Stimulated activated naive CD4-positive, alpha-beta T cell treated with Interleukin-2 at 50 U/mL for 16 hours (primary cell): ENCODE results near the gene PCDHA1.
"Not testable (repeated sequence)": the region's sequence is repeated elsewhere in the genome, so short reads cannot be mapped to it uniquely, and the experiment has no call there.

Experiments
- DNase-seq: peaks from one replicate; lab custom pipeline; 2025; lab: John Stamatoyannopoulos, UW

PCDHA1 gene

DNA sequence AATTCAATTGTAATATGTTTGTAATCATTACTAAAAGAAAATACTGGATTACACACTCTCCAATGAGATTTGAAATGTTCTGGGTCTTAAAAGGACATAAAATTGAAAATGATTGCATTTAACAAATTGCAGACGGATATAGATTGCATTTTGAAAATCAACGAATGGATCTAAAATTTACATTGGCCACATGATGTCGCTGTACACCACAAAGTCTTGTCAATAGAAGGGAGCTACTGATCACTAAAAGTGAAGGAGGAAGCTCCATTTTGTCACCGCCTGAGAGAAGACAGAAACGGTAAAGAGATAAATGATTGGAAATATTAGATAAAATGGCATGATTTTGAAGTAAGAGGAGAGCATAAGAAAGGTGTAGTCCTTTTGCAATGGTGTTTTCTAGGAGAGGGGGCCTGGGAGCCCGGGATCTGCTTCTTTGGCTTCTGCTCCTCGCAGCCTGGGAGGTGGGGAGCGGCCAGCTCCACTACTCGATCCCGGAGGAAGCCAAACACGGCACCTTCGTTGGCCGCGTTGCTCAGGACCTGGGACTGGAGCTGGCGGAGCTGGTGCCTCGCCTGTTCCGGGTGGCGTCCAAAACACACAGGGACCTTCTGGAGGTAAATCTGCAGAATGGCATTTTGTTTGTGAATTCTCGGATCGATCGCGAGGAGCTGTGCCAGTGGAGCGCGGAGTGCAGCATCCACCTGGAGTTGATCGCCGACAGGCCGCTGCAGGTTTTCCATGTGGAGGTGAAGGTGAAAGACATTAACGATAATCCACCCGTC is at the start of gene PCDHA1:
Gene PCDHA1 (plus strand): TSS at position 236 of the 782 bp plus-strand sequence.
- DNase-seq, result no peak

DNA sequence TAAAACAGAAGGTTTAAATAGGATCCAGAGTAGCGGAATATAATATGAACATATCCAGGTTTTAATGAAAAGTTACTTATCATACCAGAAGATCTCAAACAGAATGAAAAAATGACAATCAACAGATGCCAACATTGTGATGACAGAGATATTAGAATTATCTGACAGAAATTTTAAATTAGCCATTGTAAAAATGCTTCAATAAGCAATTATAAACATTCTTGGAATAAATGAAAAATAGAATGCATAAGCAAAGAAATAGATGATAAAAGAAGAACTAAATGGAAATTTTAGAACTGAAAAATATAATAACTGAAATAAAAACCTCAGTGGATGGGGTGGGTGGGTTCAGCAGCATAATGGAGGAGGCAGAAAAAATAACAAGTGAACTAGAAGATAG is 48.5 kb upstream of the PCDHA1 start:
- no peak for DNase-seq

DNA sequence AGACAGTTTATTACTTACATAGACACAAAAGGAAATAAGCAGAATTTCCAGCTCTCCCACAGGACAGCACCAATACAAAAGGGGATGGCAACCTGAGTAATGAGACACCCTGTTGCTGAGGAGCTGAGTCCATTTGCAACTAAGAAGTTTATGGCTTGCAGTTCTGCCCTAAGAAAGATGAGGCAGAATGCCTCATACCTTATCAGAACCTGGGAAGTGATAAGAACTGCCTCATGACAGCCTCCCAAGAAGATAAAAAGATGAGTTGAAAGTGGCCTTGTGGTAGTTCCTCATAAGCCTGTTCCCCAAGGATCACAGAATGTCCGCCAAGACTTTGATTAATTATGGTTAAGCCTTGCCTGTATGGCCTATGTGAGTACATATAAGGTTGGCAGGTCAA is 44.0 kb upstream of the PCDHA1 start:
- DNase-seq, result no peak

DNA sequence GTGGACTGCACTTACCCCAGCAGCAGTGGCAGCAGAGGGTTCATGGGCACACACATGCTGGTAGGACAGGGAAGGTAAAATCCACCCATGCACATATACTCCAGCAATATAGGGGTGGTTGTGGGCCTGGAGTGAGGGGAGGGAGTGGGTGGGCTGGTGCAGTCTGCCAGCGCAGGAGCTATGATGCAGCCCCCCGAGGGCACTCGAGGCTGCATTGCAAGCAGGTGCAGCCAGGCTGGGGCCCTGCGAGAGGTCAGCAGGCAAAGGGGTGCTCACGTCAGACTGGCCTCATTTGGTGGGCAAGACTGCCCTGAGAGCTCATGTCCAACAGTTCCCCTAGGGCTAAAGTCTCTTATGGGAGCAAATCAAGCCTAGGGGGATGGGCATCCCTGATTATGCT is 32.4 kb upstream of the PCDHA1 start:
- DNase-seq, result no peak

DNA sequence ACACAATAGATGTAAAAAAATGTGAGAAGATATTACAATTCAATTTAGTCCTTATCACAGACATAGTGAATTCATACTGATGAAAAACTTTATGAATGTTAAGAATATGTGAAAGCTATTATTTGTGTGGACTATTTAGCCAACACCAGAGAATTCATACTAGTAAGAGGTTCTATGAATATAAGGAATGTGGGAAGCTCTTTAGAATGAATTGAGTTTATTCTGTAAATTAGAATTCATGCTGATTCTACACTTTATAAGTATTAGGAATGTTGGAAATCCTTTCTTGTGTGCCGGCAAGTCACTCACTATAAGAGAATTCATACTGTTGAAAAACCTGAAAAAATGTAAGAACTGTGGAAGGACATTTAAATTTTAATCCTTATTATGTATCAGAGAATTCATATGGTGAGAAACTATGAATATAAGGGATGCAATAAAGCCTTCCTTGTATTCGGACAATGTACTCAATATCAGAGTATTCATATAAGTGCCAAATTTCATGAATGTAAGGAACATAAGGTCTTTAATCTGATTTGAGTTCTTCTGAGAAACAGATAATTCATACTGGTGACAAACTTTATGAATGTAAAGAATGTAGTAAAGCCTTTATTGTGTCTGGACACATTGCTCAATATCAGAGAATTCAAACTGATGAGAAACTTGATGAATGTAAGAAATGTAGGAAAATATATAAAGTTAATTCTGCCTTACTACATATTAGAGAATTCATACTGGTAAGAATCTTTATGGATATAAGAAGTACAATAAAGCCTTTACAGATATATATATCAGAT is 21.6 kb upstream of the PCDHA1 start:
- no peak for DNase-seq

DNA sequence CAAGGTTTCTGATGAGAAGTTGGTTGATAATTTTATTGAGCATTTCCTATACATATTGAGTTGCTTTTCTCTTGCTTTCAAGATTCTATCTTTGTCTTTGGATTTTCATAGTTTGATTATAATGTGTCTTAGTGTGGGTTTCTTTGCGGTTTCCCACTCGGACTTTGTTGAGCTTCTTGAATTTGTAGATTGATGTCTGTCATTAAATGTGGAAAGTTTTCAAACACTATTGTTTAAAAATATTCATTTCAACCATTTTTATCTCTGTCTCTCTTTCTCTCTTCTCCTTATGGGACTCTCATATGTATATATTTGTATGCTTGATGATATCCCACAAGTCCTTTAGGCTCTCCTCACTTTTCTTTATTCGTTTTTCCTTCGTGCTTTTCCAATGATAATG is 18.5 kb upstream of the PCDHA1 start:
- no peak for DNase-seq

DNA sequence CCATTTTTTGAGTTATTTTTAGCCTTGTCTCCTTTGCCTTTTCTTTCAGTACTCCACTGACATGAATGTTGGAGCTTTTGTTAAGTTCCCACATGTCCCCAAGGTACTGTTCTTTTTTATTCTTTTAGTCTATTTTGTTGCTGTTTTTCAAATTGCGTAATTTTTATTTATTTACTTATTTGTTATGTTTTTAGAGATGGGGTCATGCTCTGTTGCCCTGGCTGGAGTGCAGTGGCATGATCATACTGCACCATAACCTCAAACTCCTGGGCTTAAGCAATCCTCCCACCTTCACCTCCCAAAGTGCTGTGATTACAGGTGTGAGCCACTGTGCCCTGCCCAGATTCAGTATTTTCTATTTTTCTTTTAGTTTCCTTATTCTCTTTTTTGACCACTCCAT is 5.4 kb upstream of the PCDHA1 start:
- no peak for DNase-seq

DNA sequence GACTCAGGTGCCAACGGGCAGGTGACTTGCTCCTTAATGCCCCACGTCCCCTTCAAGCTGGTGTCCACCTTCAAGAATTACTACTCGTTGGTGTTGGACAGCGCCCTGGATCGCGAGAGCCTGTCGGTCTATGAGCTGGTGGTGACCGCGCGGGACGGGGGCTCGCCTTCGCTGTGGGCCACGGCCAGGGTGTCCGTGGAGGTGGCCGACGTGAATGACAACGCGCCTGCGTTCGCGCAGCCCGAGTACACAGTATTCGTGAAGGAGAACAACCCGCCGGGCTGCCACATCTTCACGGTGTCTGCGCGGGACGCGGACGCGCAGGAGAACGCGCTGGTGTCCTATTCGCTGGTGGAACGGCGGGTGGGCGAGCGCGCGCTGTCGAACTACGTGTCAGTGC is 1.5 kb downstream of the PCDHA1 start:
- not testable (repeated sequence) for DNase-seq

DNA sequence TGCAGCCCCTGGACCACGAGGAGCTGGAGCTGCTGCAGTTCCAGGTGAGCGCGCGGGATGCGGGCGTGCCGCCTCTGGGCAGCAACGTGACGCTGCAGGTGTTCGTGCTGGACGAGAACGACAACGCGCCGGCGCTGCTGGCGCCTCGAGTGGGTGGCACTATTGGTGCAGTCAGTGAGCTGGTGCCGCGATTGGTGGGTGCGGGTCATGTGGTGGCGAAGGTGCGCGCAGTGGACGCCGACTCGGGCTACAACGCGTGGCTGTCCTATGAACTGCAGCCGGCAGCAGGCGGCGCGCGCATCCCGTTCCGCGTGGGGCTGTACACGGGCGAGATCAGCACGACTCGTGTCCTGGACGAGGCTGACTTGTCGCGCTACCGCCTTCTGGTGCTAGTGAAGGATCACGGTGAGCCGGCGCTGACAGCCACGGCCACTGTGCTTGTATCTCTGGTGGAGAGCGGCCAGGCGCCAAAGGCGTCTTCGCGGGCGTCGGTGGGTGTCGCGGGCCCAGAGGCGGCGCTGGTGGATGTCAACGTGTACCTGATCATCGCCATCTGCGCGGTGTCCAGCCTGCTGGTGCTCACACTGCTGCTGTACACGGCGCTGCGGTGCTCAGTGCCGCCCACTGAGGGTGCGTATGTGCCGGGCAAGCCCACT is 2.0 kb downstream of the PCDHA1 start:
- DNase-seq, result not testable (repeated sequence)

DNA sequence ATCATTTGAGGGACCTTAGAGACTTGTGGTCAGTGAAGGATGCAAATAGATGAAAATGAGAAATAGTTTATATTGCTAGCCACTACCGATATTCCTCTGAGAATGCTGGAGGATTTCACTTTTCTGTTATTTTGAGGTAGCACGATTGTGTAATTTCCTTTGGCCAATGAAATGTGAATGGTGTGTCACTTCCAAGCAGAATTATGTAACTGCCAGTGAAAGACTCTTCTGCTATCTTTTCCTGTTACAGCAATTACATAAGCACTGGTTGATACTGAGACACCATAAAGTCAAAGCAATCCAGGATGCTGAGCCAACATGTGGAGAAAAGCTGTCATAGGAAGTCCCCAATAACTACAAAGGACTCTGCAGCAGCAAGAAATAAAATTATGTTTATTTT is 5.1 kb downstream of the PCDHA1 start:
- DNase-seq, result no peak

DNA sequence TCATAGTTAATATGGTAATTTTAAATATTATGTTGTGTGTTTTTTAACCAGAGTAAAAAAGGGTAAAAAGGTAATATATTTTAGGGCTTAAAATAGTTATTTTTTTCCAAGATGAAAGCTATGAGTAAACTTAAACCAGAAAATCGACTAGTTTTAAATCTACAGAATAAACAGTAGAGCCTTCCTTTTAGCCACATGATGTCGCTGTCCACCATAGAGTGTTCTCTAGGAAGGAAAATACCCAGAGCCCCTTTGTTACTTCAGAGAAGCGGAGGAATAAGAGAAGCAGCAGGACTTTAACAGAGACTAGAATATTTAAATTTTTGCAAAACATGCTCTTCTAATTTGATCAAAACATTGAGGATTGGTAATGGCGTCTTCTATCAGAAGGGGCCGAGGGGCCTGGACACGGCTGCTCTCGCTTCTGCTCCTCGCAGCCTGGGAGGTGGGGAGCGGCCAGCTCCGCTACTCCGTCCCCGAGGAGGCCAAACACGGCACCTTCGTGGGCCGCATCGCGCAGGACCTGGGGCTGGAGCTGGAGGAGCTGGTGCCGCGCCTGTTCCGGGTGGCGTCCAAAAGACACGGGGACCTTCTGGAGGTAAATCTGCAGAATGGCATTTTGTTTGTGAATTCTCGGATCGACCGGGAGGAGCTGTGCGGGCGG is 8.8 kb downstream of the PCDHA1 start, which contains the start of gene PCDHA2:
Gene PCDHA2 (plus strand): TSS at position 258 of the 664 bp plus-strand sequence.
- DNase-seq, result no peak

DNA sequence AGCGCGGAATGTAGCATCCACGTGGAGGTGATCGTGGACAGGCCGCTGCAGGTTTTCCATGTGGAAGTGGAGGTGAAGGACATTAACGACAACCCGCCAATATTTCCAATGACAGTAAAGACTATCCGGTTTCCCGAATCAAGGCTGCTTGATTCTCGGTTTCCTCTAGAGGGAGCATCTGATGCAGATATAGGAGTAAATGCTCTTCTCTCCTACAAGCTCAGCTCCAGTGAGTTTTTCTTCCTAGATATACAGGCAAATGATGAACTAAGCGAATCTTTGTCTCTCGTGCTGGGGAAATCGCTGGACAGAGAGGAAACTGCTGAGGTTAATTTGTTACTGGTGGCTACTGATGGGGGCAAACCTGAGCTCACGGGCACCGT is 9.3 kb downstream of the PCDHA1 start:
- DNase-seq, result no peak

DNA sequence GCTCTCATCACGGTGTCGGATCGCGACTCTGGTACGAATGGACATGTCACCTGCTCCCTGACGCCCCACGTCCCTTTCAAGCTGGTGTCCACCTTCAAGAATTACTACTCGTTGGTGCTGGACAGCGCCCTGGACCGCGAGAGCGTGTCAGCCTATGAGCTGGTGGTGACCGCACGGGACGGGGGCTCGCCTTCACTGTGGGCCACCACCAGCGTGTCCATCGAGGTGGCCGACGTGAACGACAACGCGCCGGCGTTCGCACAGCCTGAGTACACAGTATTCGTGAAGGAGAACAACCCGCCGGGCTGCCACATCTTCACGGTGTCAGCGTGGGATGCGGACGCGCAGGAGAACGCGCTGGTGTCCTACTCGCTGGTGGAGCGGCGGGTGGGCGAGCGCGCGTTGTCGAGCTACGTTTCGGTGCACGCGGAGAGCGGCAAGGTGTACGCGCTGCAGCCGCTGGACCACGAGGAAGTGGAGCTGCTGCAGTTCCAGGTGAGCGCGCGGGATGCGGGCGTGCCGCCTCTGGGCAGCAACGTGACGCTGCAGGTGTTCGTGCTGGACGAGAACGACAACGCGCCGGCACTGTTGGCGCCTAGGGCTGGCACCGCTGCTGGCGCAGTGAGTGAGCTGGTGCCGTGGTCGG is 10.3 kb downstream of the PCDHA1 start:
- DNase-seq, result not testable (repeated sequence)

DNA sequence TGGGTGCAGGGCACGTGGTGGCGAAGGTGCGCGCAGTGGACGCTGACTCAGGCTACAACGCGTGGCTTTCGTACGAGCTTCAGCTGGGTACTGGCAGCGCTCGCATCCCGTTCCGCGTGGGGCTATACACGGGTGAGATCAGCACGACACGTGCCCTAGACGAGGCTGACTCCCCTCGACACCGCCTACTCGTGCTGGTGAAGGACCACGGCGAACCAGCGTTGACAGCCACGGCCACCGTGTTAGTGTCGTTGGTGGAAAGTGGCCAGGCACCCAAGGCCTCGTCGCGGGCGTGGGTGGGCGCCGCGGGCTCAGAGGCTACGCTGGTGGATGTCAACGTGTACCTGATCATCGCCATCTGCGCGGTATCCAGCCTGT is 10.8 kb downstream of the PCDHA1 start:
- no peak for DNase-seq

DNA sequence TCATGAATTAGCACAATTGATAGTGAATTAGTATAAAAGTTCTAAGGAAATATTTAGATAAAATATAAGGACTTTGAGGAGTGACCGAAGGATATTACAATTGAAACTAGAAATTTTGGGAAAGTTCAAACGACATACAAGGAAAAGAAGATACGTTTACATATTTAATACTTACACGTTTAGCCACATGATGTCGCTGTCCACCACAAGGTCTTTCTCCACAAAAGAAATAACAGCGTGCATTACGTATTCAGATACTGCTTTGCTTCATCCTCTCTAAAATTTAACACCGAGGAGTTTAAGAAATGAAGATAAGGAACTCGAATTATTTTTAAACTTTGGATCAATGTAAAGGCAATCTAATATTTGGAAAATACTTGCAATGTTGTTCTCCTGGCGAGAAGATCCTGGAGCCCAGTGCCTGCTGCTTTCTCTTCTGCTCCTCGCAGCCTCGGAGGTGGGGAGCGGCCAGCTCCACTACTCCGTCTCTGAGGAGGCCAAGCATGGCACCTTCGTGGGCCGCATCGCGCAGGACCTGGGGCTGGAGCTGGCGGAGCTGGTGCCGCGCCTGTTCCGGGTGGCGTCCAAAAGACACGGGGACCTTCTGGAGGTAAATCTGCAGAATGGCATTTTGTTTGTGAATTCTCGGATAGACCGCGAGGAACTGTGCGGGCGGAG is 15.0 kb downstream of the PCDHA1 start, which contains the start of gene PCDHA3:
Gene PCDHA3 (plus strand): TSS at position 242 of the 678 bp plus-strand sequence.
- DNase-seq, result no peak

DNA sequence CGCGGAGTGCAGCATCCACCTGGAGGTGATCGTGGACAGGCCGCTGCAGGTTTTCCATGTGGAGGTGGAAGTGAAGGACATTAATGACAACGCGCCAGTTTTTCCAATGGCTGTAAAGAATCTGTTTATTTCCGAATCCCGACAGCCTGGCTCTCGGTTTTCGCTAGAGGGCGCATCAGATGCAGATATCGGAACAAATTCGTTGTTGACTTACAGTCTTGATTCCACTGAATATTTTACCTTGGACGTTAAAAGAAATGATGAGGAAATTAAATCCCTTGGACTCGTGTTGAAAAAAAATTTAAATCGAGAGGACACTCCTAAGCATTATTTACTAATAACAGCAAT is 15.5 kb downstream of the PCDHA1 start:
- DNase-seq, result no peak

DNA sequence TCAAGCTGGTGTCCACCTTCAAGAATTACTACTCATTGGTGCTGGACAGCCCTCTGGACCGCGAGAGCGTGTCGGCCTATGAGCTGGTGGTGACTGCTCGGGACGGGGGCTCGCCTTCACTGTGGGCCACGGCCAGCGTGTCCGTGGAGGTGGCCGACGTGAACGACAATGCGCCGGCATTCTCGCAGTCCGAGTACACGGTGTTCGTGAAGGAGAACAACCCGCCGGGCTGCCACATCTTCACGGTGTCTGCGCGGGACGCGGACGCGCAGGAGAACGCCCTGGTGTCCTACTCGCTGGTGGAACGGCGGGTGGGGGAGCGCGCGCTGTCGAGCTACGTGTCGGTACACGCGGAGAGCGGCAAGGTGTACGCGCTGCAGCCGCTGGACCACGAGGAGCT is 16.4 kb downstream of the PCDHA1 start:
- DNase-seq, result not testable (repeated sequence)

DNA sequence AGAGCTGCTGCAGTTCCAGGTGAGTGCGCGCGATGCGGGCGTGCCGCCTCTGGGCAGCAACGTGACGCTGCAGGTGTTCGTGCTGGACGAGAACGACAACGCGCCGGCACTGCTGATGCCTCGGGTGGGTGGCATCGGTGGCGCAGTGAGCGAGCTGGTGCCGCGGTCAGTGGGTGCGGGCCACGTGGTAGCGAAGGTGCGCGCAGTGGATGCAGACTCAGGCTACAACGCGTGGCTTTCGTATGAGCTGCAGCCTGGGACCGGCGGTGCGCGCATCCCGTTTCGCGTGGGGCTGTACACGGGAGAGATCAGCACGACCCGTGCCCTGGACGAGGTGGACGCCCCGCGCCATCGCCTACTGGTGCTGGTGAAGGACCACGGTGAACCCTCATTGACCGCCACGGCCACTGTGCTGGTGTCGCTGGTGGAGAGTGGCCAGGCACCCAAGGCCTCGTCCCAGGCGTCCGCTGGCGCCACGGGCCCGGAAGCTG is 16.9 kb downstream of the PCDHA1 start:
- no peak for DNase-seq

DNA sequence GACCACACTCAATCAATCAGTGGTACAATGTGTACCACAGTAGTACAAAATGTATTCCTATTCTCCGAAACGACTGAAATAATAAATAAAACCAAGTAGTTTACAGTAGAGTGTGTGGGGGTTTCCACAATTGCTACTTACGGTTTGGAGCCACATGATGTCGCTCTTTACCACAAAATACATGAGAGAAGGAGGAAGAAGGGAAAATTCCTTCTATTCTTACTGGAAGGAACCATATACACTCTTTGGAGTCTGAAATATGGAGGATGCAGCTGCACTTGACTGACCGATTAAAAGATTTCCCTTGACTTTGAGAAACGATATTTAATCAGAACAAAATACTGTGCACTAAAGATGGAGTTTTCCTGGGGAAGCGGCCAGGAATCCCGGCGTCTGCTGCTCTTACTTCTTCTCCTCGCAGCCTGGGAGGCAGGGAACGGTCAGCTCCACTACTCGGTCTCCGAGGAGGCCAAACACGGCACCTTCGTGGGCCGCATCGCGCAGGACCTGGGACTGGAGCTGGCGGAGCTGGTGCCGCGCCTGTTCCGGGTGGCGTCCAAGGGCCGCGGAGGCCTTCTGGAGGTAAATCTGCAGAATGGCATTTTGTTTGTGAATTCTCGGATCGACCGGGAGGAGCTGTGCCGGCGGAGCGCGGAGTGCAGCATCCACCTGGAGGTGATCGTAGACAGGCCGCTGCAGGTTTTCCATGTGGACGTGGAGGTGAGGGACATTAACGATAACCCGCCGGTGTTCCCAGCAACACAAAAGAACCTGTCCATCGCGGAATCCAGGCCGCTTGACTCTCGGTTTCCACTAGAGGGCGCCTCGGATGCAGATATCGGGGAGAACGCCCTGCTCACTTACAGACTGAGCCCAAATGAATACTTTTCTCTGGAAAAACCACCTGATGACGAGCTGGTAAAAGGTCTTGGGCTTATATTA is 21.2 kb downstream of the PCDHA1 start, which contains the start of gene PCDHA4:
Gene PCDHA4 (plus strand): TSS at position 235 of the 942 bp plus-strand sequence.
- DNase-seq, result no peak
